HepG2 (cell line): ENCODE measurements around the gene CAPN9. TPM values are rescaled to one million over a fixed set of nuclear protein-coding genes. Genes with fewer than 3 reads are reported as not detected.

Source experiments
- ARNT2 ChIP-seq: sonication (generic); formaldehyde crosslinking; IDR thresholded peaks from 2 replicates; pipeline ENCODE4 v1.8.0; 2022; ENCODE audit warnings: mild to moderate bottlenecking, low read depth, missing genetic modification reagents, moderate library complexity
- ATAD3A ChIP-seq: sonication (generic); formaldehyde crosslinking; IDR thresholded peaks from 2 replicates; pipeline ENCODE4 v1.4.0; 2020; ENCODE audit warnings: missing genetic modification reagents
- ATF6 ChIP-seq: sonication (generic); formaldehyde crosslinking; conservative IDR thresholded peaks from 2 replicates; pipeline ENCODE4 v1.4.0; 2020; ENCODE audit warnings: missing genetic modification reagents
- ATF7-NPFF ChIP-seq: sonication (generic); formaldehyde crosslinking; IDR thresholded peaks from 2 replicates; pipeline ENCODE4 v1.8.1; 2023; ENCODE audit warnings: mild to moderate bottlenecking, low read depth, missing genetic modification reagents, moderate library complexity
- EED ChIP-seq: sonication (generic); formaldehyde crosslinking; IDR thresholded peaks from 2 replicates; pipeline ENCODE4 v1.5.0; 2020; ENCODE audit warnings: mild to moderate bottlenecking, missing genetic modification reagents
- ESRRA ChIP-seq: sonication (generic); formaldehyde crosslinking; IDR thresholded peaks from 2 replicates; pipeline ENCODE4 v1.5.1; 2020; ENCODE audit warnings: mild to moderate bottlenecking, low read depth, missing genetic modification reagents
- FOXK2 ChIP-seq: fragments of 450-650 bp; IDR thresholded peaks from 2 replicates; pipeline ENCODE4 v1.6.1; 2016
- KAT2B ChIP-seq: fragments of 150-350 bp; IDR thresholded peaks from 2 replicates; pipeline ENCODE4 v1.6.1; 2014; ENCODE audit warnings: low read depth, low read length, borderline replicate concordance
- KMT2B ChIP-seq: IDR thresholded peaks from 2 replicates; pipeline ENCODE4 v1.6.1; 2016; ENCODE audit warnings: missing genetic modification reagents, missing compliant biosample characterization
- MTA1 ChIP-seq: sonication (generic); formaldehyde crosslinking; IDR thresholded peaks from 2 replicates; pipeline ENCODE4 v1.4.0; 2020; ENCODE audit warnings: missing genetic modification reagents, mild to moderate bottlenecking, borderline replicate concordance
- MTF2 ChIP-seq: sonication (generic); formaldehyde crosslinking; IDR thresholded peaks from 2 replicates; pipeline ENCODE4 v1.5.0; 2020; ENCODE audit warnings: missing genetic modification reagents, borderline replicate concordance
- RAD21 ChIP-seq: fragments of 450-650 bp; formaldehyde crosslinking; IDR thresholded peaks from 2 replicates; pipeline ENCODE4 v1.5.0; 2020; ENCODE audit warnings: mild to moderate bottlenecking
- ZBTB34 ChIP-seq: sonication (generic); formaldehyde crosslinking; IDR thresholded peaks from 2 replicates; pipeline ENCODE4 v1.8.0; 2022; ENCODE audit warnings: mild to moderate bottlenecking, missing genetic modification reagents
- ZFP41 ChIP-seq: sonication (generic); formaldehyde crosslinking; IDR thresholded peaks from 2 replicates; pipeline ENCODE4 v1.4.0; 2020; ENCODE audit warnings: mild to moderate bottlenecking, missing genetic modification reagents, borderline replicate concordance
- ZKSCAN1 ChIP-seq: fragments of 150-350 bp; IDR thresholded peaks from 2 replicates; pipeline ENCODE4 v1.6.1; 2014; ENCODE audit warnings: low read length
- ZNF20 ChIP-seq: sonication (generic); formaldehyde crosslinking; IDR thresholded peaks from 2 replicates; pipeline ENCODE4 v1.4.0; 2020; ENCODE audit warnings: mild to moderate bottlenecking, moderate library complexity, missing genetic modification reagents
- ZNF260 ChIP-seq: sonication (generic); formaldehyde crosslinking; IDR thresholded peaks from 2 replicates; pipeline ENCODE4 v1.4.0; 2020; ENCODE audit warnings: missing genetic modification reagents, low read depth, mild to moderate bottlenecking, borderline replicate concordance
- ZNF263 ChIP-seq: sonication (generic); formaldehyde crosslinking; IDR thresholded peaks from 2 replicates; pipeline ENCODE4 v1.4.0; 2020; ENCODE audit warnings: missing genetic modification reagents
- ZNF451 ChIP-seq: sonication (generic); formaldehyde crosslinking; IDR thresholded peaks from 2 replicates; pipeline ENCODE4 v1.5.0; 2020; ENCODE audit warnings: mild to moderate bottlenecking, missing genetic modification reagents
- ZNF576 ChIP-seq: sonication (generic); formaldehyde crosslinking; IDR thresholded peaks from 2 replicates; pipeline ENCODE4 v1.4.0; 2020; ENCODE audit warnings: mild to moderate bottlenecking, missing genetic modification reagents
- ZNF629 ChIP-seq: sonication (generic); formaldehyde crosslinking; conservative IDR thresholded peaks from 2 replicates; pipeline ENCODE4 v1.5.0; 2020; ENCODE audit warnings: missing genetic modification reagents
- ZNF782 ChIP-seq: sonication (generic); formaldehyde crosslinking; IDR thresholded peaks from 2 replicates; pipeline ENCODE4 v1.4.0; 2020; ENCODE audit warnings: missing genetic modification reagents, mild to moderate bottlenecking, borderline replicate concordance
- ZNF816 ChIP-seq: sonication (generic); formaldehyde crosslinking; IDR thresholded peaks from 2 replicates; pipeline ENCODE4 v1.8.0; 2022; ENCODE audit warnings: missing genetic modification reagents, mild to moderate bottlenecking, borderline replicate concordance
- ZSCAN30 ChIP-seq: sonication (generic); formaldehyde crosslinking; IDR thresholded peaks from 2 replicates; pipeline ENCODE4 v1.5.0; 2020; ENCODE audit warnings: mild to moderate bottlenecking, missing genetic modification reagents
- polyA plus RNA-seq, 8 experiments: library from polyadenylated mRNA; depleted of rRNA in 3 of 8; stranded (reverse) in 7 of 8; unstranded in 1 of 8; fragments of >200 nt; fragmentation: Illumina TruSeq in 4 of 8; extraction: Trizol in 4 of 8; gene quantifications; 2 replicates each; pipeline versions ENCODE4 v1.2.1 to v1.2.3, GENCODE V29; 2011 to 2016; ENCODE audit warnings: low read depth in 4 of 8, missing spikeins in 1 of 8, mixed read lengths in 1 of 8; ENCODE audit not compliant: insufficient read depth in 1 of 8
- total RNA-seq, 5 experiments: library from RNA; depleted of rRNA; stranded (reverse); fragments of >200 nt; fragmentation: Illumina TruSeq; extraction: Trizol; gene quantifications; 2 replicates each; pipeline ENCODE4 v1.2.3, GENCODE V29; 2016; ENCODE audit warnings: low read depth in 1 of 5
- TF ChIP-seq, protein P1 (sequence below): sonication (generic); formaldehyde crosslinking; IDR thresholded peaks from 2 replicates; pipeline ENCODE4 v1.5.1; 2020; ENCODE audit warnings: missing genetic modification reagents, mild to moderate bottlenecking, borderline replicate concordance

The CAPN9 gene
- total and polyA plus RNA-seq, 2 of the 13 experiments (the other 11 are each of a cell fraction or from before 2014, with no cell fraction given): 0.04 to 0.31 TPM

DNA sequence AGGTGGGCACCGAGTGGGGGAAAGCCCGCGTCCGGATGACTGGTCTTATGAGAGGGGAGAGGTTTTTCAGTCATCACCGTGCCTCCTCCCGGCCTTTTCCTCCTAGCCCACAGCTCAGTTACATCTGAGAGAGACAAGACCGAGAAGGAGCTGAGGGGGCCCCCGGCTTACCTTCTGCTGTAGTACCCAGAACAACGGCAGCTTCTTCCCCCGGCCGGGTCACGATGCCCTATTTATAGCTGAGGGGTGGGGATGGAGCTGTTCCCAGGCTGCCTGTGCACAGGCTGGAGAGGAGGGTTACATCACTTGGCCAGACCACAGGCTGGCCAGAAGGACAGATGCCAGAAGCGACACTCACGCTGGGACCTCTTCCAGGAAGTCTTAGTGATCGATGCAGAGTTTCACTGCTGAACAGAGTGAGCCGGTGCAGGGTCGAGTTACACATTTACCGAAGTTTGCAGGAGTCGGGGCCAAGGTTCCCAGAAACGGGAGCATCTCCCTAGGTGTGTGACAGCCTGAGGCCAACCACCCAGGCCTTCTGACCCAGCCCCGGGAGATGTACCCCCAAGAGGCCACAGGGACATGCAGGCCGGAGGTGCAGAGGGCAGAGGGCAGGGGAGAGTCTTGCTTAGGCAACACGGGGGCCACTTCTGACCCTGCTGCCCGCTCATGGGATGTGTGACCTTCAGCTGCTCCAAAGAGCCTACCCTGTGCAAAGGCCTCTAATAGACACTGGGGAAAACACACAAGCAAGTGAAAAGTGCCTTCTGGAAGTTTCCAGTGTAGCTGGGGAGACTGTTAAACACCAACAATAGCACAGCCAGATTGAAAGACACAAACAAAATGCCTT, 33.0 kb upstream of the CAPN9 start, which contains the start of gene AGT (continued):
- no peak for TF ChIP-seq ATF6 (CRISPR knock-in tag)
- TF ChIP-seq EED: no peak
- no peak; the same call in 1 of the 2 replicates for TF ChIP-seq ZBTB34
- TF ChIP-seq KAT2B: peak; percentile 2; the same call in 1 of the 2 replicates
- TF ChIP-seq ZNF451: peak; percentile 70
- TF ChIP-seq ESRRA: peak; percentile 100
- no peak for TF ChIP-seq MTF2 (CRISPR knock-in tag)
- peak; percentile 100 for TF ChIP-seq MTA1 (CRISPR knock-in tag)
- TF ChIP-seq ZKSCAN1: peak; percentile 74
- peak; percentile 51; the same call in 1 of the 2 replicates for TF ChIP-seq ZNF629 (CRISPR knock-in tag)
- TF ChIP-seq ARNT2 (CRISPR knock-in tag): peak; percentile 77; the same call in 1 of the 2 replicates
- TF ChIP-seq ATF7-NPFF: peak; percentile 59
- TF ChIP-seq ZNF20 (CRISPR knock-in tag): peak; percentile 78
- TF ChIP-seq ZNF576 (CRISPR knock-in tag): 0 out of 2 replicates have a peak, but pooled peaks have one; percentile 53
- TF ChIP-seq KMT2B: no peak; the same call in 1 of the 2 replicates
- peak; percentile 20; the same call in 1 of the 2 replicates for TF ChIP-seq ZNF782 (CRISPR knock-in tag)
- TF ChIP-seq ZNF260 (CRISPR knock-in tag): no peak
- TF ChIP-seq FOXK2: peak; percentile 33; the same call in 1 of the 2 replicates
- TF ChIP-seq ZNF816 (CRISPR knock-in tag): peak; percentile 87; the same call in 1 of the 2 replicates
- no peak for TF ChIP-seq ZNF263 (CRISPR knock-in tag)
- TF ChIP-seq ATAD3A (CRISPR knock-in tag): no peak
- 0 out of 2 replicates have a peak, but pooled peaks have one; percentile 63 for TF ChIP-seq ZSCAN30 (CRISPR knock-in tag)
- no peak for TF ChIP-seq ZFP41 (CRISPR knock-in tag)
- TF ChIP-seq, protein P1, sequence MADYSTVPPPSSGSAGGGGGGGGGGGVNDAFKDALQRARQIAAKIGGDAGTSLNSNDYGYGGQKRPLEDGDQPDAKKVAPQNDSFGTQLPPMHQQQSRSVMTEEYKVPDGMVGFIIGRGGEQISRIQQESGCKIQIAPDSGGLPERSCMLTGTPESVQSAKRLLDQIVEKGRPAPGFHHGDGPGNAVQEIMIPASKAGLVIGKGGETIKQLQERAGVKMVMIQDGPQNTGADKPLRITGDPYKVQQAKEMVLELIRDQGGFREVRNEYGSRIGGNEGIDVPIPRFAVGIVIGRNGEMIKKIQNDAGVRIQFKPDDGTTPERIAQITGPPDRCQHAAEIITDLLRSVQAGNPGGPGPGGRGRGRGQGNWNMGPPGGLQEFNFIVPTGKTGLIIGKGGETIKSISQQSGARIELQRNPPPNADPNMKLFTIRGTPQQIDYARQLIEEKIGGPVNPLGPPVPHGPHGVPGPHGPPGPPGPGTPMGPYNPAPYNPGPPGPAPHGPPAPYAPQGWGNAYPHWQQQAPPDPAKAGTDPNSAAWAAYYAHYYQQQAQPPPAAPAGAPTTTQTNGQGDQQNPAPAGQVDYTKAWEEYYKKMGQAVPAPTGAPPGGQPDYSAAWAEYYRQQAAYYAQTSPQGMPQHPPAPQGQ (CRISPR knock-in tag): peak; percentile 71; the same call in 1 of the 2 replicates
- TF ChIP-seq RAD21 (CRISPR knock-in tag): peak; percentile 28; the same call in 1 of the 2 replicates
